Endothelial cell of umbilical vein (primary cell): ENCODE results near the gene OR2F1. TPM values are rescaled to one million over a fixed set of nuclear protein-coding genes. Genes with fewer than 3 reads are reported as not detected.

ENCODE experiments used
- BruUV-seq: library from RNA; stranded (reverse); fragments of 400-500 nt; replicated peaks from 2 replicates; lab custom pipeline; 2021; lab: Mats Ljungman, UMichigan
- CTCF ChIA-PET: fragments of 300-600, 350-600 bp; sonication (Branson Sonifier 250); formaldehyde crosslinking; loops from one replicate; lab custom pipeline; 2021; ENCODE audit warnings: antibody characterized with exemption, inconsistent platforms; lab: Charles Lee
- POLR2A ChIA-PET: fragments of 300-600, 350-600 bp; sonication (Branson Sonifier 250); formaldehyde crosslinking; loops from one replicate; lab custom pipeline; 2021; ENCODE audit warnings: antibody characterized with exemption, inconsistent platforms; lab: Charles Lee
- DNase-seq: peaks from one replicate; pipeline ENCODE4 v3.0.0-alpha.2; 2011; ENCODE audit warnings: low read depth, low spot score
- FAIRE-seq: peaks from 2 replicates; lab custom pipeline; 2011; peaks lifted over from hg19 to GRCh38; lab: Jason Lieb, UNC
- H2AFZ ChIP-seq: 2 replicates; pipeline ENCODE4 v1.6.0; 2012; ENCODE audit warnings: low read depth, low read length, control low read depth, inconsistent platforms
- H3K27ac ChIP-seq: 2 replicates; pipeline ENCODE4 v1.5.1; 2011; ENCODE audit warnings: low read depth, mild to moderate bottlenecking, control low read depth, low read length, moderate library complexity; ENCODE audit not compliant: insufficient read depth
- H3K27me3 ChIP-seq, 2 experiments: 2 replicates each; pipeline versions ENCODE4 v1.6.0 to v1.6.1; 2011; ENCODE audit warnings: low read length in 2 of 2, mixed read lengths in 1 of 2; ENCODE audit not compliant: control insufficient read depth in 2 of 2, insufficient read depth in 2 of 2
- H3K36me3 ChIP-seq, 2 experiments: 2 replicates in 1 of 2; 3 replicates in 1 of 2; pipeline ENCODE4 v1.5.1; 2011; ENCODE audit warnings: low read length in 2 of 2, mild to moderate bottlenecking in 1 of 2, moderate library complexity in 1 of 2; ENCODE audit not compliant: control insufficient read depth in 2 of 2, insufficient read depth in 2 of 2; ENCODE audit errors: extremely low read depth in 1 of 2
- H3K4me1 ChIP-seq: 3 replicates; pipeline ENCODE4 v1.5.1; 2011; ENCODE audit warnings: mild to moderate bottlenecking, low read length; ENCODE audit not compliant: control insufficient read depth, insufficient read depth; ENCODE audit errors: extremely low read depth
- H3K4me2 ChIP-seq: 2 replicates; pipeline ENCODE4 v1.6.1; 2011; ENCODE audit warnings: low read length, control low read depth, mixed read lengths; ENCODE audit not compliant: insufficient read depth
- H3K4me3 ChIP-seq, 3 experiments: fragments of 200-600 bp in 1 of 3; sonication (generic), shearing (Covaris generic) in 1 of 3; replicated peaks in 1 of 3; 2 replicates each; pipeline ENCODE4 v1.5.1; 2011 to 2016; ENCODE audit warnings: control low read depth in 3 of 3, low read length in 3 of 3, mild to moderate bottlenecking in 2 of 3, inconsistent platforms in 1 of 3, low read depth in 1 of 3, moderate library complexity in 1 of 3; ENCODE audit not compliant: insufficient read depth in 1 of 3
- H3K79me2 ChIP-seq: 2 replicates; pipeline ENCODE4 v1.6.0; 2012; ENCODE audit warnings: low read length, inconsistent platforms; ENCODE audit not compliant: control insufficient read depth, insufficient read depth
- H3K9ac ChIP-seq: replicated peaks from 2 replicates; pipeline ENCODE3; 2011; ENCODE audit warnings: low read length, control low read depth; ENCODE audit not compliant: insufficient read depth; ENCODE audit errors: extremely low read depth
- H3K9me1 ChIP-seq: replicated peaks from 3 replicates; pipeline ENCODE4 v1.6.0; 2011; ENCODE audit warnings: mild to moderate bottlenecking, low read length; ENCODE audit not compliant: control insufficient read depth, insufficient read depth; ENCODE audit errors: extremely low read depth
- H3K9me3 ChIP-seq: replicated peaks from 2 replicates; pipeline ENCODE4 v1.5.1; 2012; ENCODE audit warnings: low read length, inconsistent platforms; ENCODE audit not compliant: control insufficient read depth, insufficient read depth
- H4K20me1 ChIP-seq: replicated peaks from 2 replicates; pipeline ENCODE3; 2011; ENCODE audit warnings: mild to moderate bottlenecking, low read length; ENCODE audit not compliant: control insufficient read depth, insufficient read depth; ENCODE audit errors: extremely low read depth
- CTCF ChIP-seq, 2 donors: IDR thresholded peaks; 1 replicate in 1 of 2; 2 replicates in 1 of 2; pipeline ENCODE4 v1.5.1; 2011; ENCODE audit warnings: low read length in 2 of 2, mild to moderate bottlenecking in 2 of 2, moderate library complexity in 2 of 2, control low read depth in 1 of 2, inconsistent platforms in 1 of 2, low read depth in 1 of 2; ENCODE audit not compliant: insufficient read depth in 1 of 2; ENCODE audit errors: extremely low read depth in 1 of 2
- EZH2 ChIP-seq: IDR thresholded peaks from 2 replicates; pipeline ENCODE4 v1.6.1; 2012; ENCODE audit warnings: borderline replicate concordance, low read depth, mild to moderate bottlenecking, moderate library complexity, low read length, inconsistent platforms; ENCODE audit not compliant: severe bottlenecking
- FOS ChIP-seq: IDR thresholded peaks from 2 replicates; pipeline ENCODE4 v1.6.1; 2011; ENCODE audit warnings: mild to moderate bottlenecking, low read length, moderate library complexity, borderline replicate concordance; ENCODE audit not compliant: insufficient read depth
- GATA2 ChIP-seq: IDR thresholded peaks from 2 replicates; pipeline ENCODE4 v1.7.0; 2011; ENCODE audit warnings: low read depth, mild to moderate bottlenecking, moderate library complexity, mixed read lengths, low read length; ENCODE audit not compliant: insufficient read length, insufficient read depth
- JUN ChIP-seq: IDR thresholded peaks from 2 replicates; pipeline ENCODE4 v1.6.1; 2011; ENCODE audit warnings: borderline replicate concordance, low read depth; ENCODE audit not compliant: insufficient read length, insufficient read depth
- MAX ChIP-seq: IDR thresholded peaks from 2 replicates; pipeline ENCODE4 v1.6.1; 2011; ENCODE audit not compliant: insufficient read depth, insufficient read length
- MYC ChIP-seq: IDR thresholded peaks from one replicate; pipeline ENCODE4 v1.6.1; 2011; ENCODE audit warnings: mild to moderate bottlenecking, low read depth, low read length
- POLR2A ChIP-seq: IDR thresholded peaks from 2 replicates; pipeline ENCODE4 v1.6.1; 2012; ENCODE audit warnings: low read depth, mild to moderate bottlenecking, control low read depth, low read length
- POLR2AphosphoS5 ChIP-seq: IDR thresholded peaks from 2 replicates; pipeline ENCODE4 v1.6.1; 2012; ENCODE audit warnings: low read depth, mild to moderate bottlenecking, control low read depth, low read length, moderate library complexity; ENCODE audit not compliant: insufficient read depth
- dilution Hi-C: fragments of 300-500 bp; cut with MboI; formaldehyde crosslinking; loops from one replicate; pipeline ENCODE4 v1.15.0; 2019; ENCODE audit warnings: low sequenced_read_pairs; ENCODE audit not compliant: extremely low pct_ligation_motif_present
- intact Hi-C: fragments of 100-400 bp; cut with micrococcal nuclease; formaldehyde crosslinking; loops from one replicate; pipeline ENCODE4 v1.10.0; 2022
- polyA plus RNA-seq, 4 experiments: library from polyadenylated mRNA; depleted of rRNA in 3 of 4; stranded (reverse) in 3 of 4; unstranded in 1 of 4; fragments of >200 nt; gene quantifications; 2 replicates each; pipeline versions ENCODE4 v1.2.1 to v1.2.3, GENCODE V29; 2011 to 2012; ENCODE audit warnings: missing spikeins in 1 of 4
- total RNA-seq: library from RNA; stranded (reverse); gene quantifications from 2 replicates; pipeline ENCODE4 v1.2.3, GENCODE V29; 2021

The OR2F1 gene
- total and polyA plus RNA-seq, 2 donors (not counting 3 experiments of a cell fraction or from before 2014, with no cell fraction given): not detected

DNA sequence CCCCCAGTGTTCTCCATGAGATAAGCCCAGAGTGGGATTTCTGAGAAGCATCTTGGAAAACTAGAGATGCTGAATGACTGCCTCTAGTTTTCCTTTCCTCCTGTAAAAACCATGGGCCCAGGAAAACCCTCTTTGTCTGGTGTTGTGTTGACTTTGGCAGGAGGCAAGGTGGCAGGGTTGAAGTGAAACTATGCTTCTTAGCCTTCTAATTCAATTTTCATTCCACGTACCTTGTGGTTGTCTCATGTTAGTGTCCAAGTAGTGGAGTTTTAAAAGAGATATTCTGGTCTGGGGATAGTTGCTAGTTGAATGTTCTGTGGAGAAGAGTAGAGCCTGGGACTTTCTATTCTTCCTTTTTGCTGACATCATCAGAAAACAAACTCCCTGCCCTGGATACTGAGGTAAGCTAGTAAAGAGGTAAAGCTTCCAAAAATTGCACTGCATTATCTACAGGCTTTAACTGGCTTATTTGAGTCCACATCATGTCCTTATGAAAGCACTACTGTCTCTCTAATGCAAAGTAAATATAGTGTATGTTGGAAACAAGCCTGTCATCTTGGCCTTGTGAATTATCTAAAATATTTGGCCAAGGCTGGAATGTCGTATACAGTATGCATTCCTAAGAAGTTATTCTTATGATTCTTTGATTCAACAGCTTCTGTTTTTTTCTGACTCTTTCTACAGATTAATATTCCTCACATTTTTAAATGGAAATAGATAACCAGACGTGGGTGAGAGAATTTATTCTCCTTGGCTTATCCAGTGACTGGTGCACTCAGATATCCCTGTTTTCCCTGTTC, 19.9 kb upstream of the OR2F1 start, which contains the start of gene OR2F2:
TSS of gene OR2F2 (plus strand) at position 708 of the 800 bp plus-strand sequence. CDS start at position 708, 0 bp downstream.
- no TSS peak for BruUV-seq
- intact Hi-C loops (no loop called here), dilution Hi-C loops (no loop called here)
- Histone ChIP-seq H3K9me3 (no peaks in the 10 kb centered on the region), H2AFZ (no peak within 1 kb of the TSS), H3K27ac (no peak within 1 kb of the TSS), H3K27me3 (peaks cover 0 to 5% of the 10 kb centered on the region in 2 experiments), H3K4me1 (no peaks in the 10 kb centered on the region), H3K36me3 (no peaks in the 10 kb centered on the region), H3K4me3 (no peak within 1 kb of the TSS), H3K9me1 (no peaks in the 10 kb centered on the region), H3K9ac (no peak within 1 kb of the TSS), H3K4me2 (no peak within 1 kb of the TSS), H4K20me1 (no peaks in the 10 kb centered on the region), H3K79me2 (no peaks in the 10 kb centered on the region)
- POLR2A ChIA-PET: no interaction called here
- CTCF ChIA-PET: no interaction called here
- no peak for TF ChIP-seq POLR2A
- no peak for TF ChIP-seq MAX
- no peak for TF ChIP-seq POLR2AphosphoS5
- TF ChIP-seq GATA2: no peak
- TF ChIP-seq JUN: no peak
- no peak for TF ChIP-seq CTCF (IDR thresholded peaks at IDR 0.05; ENCODE audit: extremely low read depth in 1 of 2, insufficient read depth in 1 of 2, low read depth in 1 of 2, low read length in 2 of 2)
- TF ChIP-seq MYC: no peak
- TF ChIP-seq EZH2: no peak
- no peak for TF ChIP-seq FOS
- DNase-seq (no peak), FAIRE-seq (no peak)
